ENCODE data around the gene RECK.
A peak's percentile ranks its signal among the peaks of the same experiment; 100 is the strongest.

RECK gene

GRCh38 chr9:36056896-36057295 lies 20.2 kb downstream of the RECK start:
- CTCF ChIA-PET: interaction anchor here (0.7 to 1.4 kb wide), 8 partner anchors 11 to 110 kb away, joined by 3 to 4 read pairs (median 3); no protein-coding TSS in a partner anchor
- DNase-seq (ENCODE audit: low read depth, low spot score): no peak
- POLR2A ChIA-PET: interaction anchor here (0.7 kb wide), 1 partner anchor 45 kb away, joined by 3 read pairs; no protein-coding TSS in a partner anchor
- no peak for TF ChIP-seq CTCF (IDR thresholded peaks at IDR 0.05; ENCODE audit: insufficient read depth, low read length, missing control alignments)
- H3K4me3 ChIP-seq (ENCODE audit: low read depth, low read length): no peak overlapping the region

- TF ChIP-seq CTCF (IDR thresholded peaks at IDR 0.05; ENCODE audit: insufficient read depth, low read length, missing control alignments): no peak
- POLR2A ChIA-PET: no interaction called here
- DNase-seq (ENCODE audit: low read depth, low spot score): no peak
- no peak overlapping the region for H3K4me3 ChIP-seq (ENCODE audit: low read depth, low read length)
- CTCF ChIA-PET: interaction anchor here (0.9 to 2.8 kb wide), 5 partner anchors 10 to 109 kb away, joined by 3 to 14 read pairs (median 3); no protein-coding TSS in a partner anchor
Measured at GRCh38 chr9:36063804-36064447, 27.2 kb downstream of the RECK start.

GRCh38 chr9:36064448-36065037 lies 27.8 kb downstream of the RECK start:
- no peak for DNase-seq (ENCODE audit: low read depth, low spot score)
- ChIA-PET CTCF (interaction anchor here (1.0 to 2.8 kb wide), 4 partner anchors 10 to 109 kb away, joined by 3 to 14 read pairs (median 3); no protein-coding TSS in a partner anchor), POLR2A (interaction anchor here (0.9 to 1.3 kb wide), 2 partner anchors 10 to 32 kb away, joined by 3 read pairs; no protein-coding TSS in a partner anchor)
- H3K4me3 ChIP-seq (ENCODE audit: low read depth, low read length): no peak overlapping the region
- TF ChIP-seq CTCF (IDR thresholded peaks at IDR 0.05; ENCODE audit: insufficient read depth, low read length, missing control alignments): no peak

- no peak for DNase-seq (ENCODE audit: low read depth, low spot score)
- ChIA-PET CTCF (interaction anchor here (0.5 to 1.6 kb wide), 7 partner anchors 10 to 131 kb away, joined by 3 to 6 read pairs (median 3); no protein-coding TSS in a partner anchor), POLR2A (interaction anchor here (1.2 to 1.7 kb wide), 3 partner anchors 9 to 92 kb away, joined by 3 to 6 read pairs (median 5); no protein-coding TSS in a partner anchor)
- TF ChIP-seq CTCF (IDR thresholded peaks at IDR 0.05; ENCODE audit: insufficient read depth, low read length, missing control alignments): no peak
- no peak overlapping the region for H3K4me3 ChIP-seq (ENCODE audit: low read depth, low read length)
Measured at GRCh38 chr9:36074055-36074454, 37.3 kb downstream of the RECK start.

- POLR2A ChIA-PET: interaction anchor here (1.2 to 1.7 kb wide), 3 partner anchors 10 to 91 kb away, joined by 3 to 6 read pairs (median 5); no protein-coding TSS in a partner anchor
- CTCF ChIA-PET: interaction anchor here (0.9 to 1.6 kb wide), 5 partner anchors 11 to 130 kb away, joined by 3 to 6 read pairs (median 4); no protein-coding TSS in a partner anchor
- DNase-seq (ENCODE audit: low read depth, low spot score): peak; percentile 45
- no peak overlapping the region for H3K4me3 ChIP-seq (ENCODE audit: low read depth, low read length)
- TF ChIP-seq CTCF (IDR thresholded peaks at IDR 0.05; ENCODE audit: insufficient read depth, low read length, missing control alignments): no peak
Measured at GRCh38 chr9:36074870-36075532, 38.3 kb downstream of the RECK start.

Measured in AG04449 (cell line).